ENCODE data around the gene FBXO5.

GRCh38 chr6:152993431-152993830 lies 10.6 kb upstream of the FBXO5 start:
- TF ChIP-seq, protein P1, sequence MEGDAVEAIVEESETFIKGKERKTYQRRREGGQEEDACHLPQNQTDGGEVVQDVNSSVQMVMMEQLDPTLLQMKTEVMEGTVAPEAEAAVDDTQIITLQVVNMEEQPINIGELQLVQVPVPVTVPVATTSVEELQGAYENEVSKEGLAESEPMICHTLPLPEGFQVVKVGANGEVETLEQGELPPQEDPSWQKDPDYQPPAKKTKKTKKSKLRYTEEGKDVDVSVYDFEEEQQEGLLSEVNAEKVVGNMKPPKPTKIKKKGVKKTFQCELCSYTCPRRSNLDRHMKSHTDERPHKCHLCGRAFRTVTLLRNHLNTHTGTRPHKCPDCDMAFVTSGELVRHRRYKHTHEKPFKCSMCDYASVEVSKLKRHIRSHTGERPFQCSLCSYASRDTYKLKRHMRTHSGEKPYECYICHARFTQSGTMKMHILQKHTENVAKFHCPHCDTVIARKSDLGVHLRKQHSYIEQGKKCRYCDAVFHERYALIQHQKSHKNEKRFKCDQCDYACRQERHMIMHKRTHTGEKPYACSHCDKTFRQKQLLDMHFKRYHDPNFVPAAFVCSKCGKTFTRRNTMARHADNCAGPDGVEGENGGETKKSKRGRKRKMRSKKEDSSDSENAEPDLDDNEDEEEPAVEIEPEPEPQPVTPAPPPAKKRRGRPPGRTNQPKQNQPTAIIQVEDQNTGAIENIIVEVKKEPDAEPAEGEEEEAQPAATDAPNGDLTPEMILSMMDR (conservative IDR thresholded peaks at IDR 0.05; ENCODE audit: low read length), result peak; percentile 54
- TF ChIP-seq EZH2phosphoT487 (IDR thresholded peaks at IDR 0.05; ENCODE audit: borderline replicate concordance), result no peak

Data from Loucy (cell line).